ENCODE data around the gene WDFY2.

- TF ChIP-seq ATF6 (CRISPR knock-in tag; IDR thresholded peaks at IDR 0.05) (no peak), IRF2 (CRISPR knock-in tag; IDR thresholded peaks at IDR 0.05; ENCODE audit: borderline replicate concordance, low read depth) (no peak), USF1 (CRISPR knock-in tag; IDR thresholded peaks at IDR 0.05) (no peak), CREB1 (CRISPR knock-in tag; IDR thresholded peaks at IDR 0.05) (no peak), CREM (CRISPR knock-in tag; IDR thresholded peaks at IDR 0.05) (no peak), SP1 (CRISPR knock-in tag; conservative IDR thresholded peaks at IDR 0.05) (no peak), EMX1 (CRISPR knock-in tag; IDR thresholded peaks at IDR 0.05) (no peak), CTCF (IDR thresholded peaks at IDR 0.05) (no peak), E2F4 (CRISPR knock-in tag; IDR thresholded peaks at IDR 0.05; ENCODE audit: borderline replicate concordance, low read depth) (no peak), IRF1 (CRISPR knock-in tag; IDR thresholded peaks at IDR 0.05) (no peak), STAT6 (CRISPR knock-in tag; conservative IDR thresholded peaks at IDR 0.05; ENCODE audit: low read depth) (no peak), ETV6 (CRISPR knock-in tag; IDR thresholded peaks at IDR 0.05) (no peak), CDX4 (CRISPR knock-in tag; IDR thresholded peaks at IDR 0.05; ENCODE audit: borderline replicate concordance) (no peak), MAX (CRISPR knock-in tag; IDR thresholded peaks at IDR 0.05) (no peak)
Observed at GRCh38 chr13:51806566-51806965, 222.3 kb downstream of the WDFY2 start.

Data from WTC11 (cell line).